Right atrium auricular region (tissue), 2 donors: Measurements from ENCODE around the gene ACOX1. TPM values are rescaled to one million over a fixed set of nuclear protein-coding genes. Genes with fewer than 3 reads are reported as not detected.

Source experiments
- DNase-seq: peaks from one replicate; pipeline ENCODE4 v3.0.0-alpha.2; 2019; ENCODE audit warnings: low spot score
- H3K27ac ChIP-seq, 2 donors: fragments of 200-600 bp; sonication (generic); 1 replicate in 1 of 2; 2 replicates in 1 of 2; pipeline ENCODE4 v1.5.1; 2016 to 2019
- H3K27me3 ChIP-seq, 2 donors: fragments of 200-600 bp; sonication (generic); one replicate each; pipeline versions ENCODE4 v1.5.1 to v1.6.0; 2017 to 2019
- H3K36me3 ChIP-seq: fragments of 200-600 bp; sonication (generic); one replicate; pipeline ENCODE4 v1.5.1; 2016
- H3K4me1 ChIP-seq, 2 donors: fragments of 200-600 bp; sonication (generic); one replicate each; pipeline versions ENCODE4 v1.5.1 to v1.6.0; 2017 to 2019
- H3K4me3 ChIP-seq, 2 donors: fragments of 200-600 bp; sonication (generic); 1 replicate in 1 of 2; 2 replicates in 1 of 2; pipeline ENCODE4 v1.5.1; 2017 to 2019; ENCODE audit warnings: mild to moderate bottlenecking in 1 of 2, moderate library complexity in 1 of 2
- H3K9me3 ChIP-seq, 2 donors: fragments of 200-600 bp; sonication (generic); one replicate each; pipeline ENCODE4 v1.5.1; 2019
- CTCF ChIP-seq, 2 donors: fragments of 200-600 bp; sonication (generic); IDR thresholded peaks; one replicate each; pipeline ENCODE4 v1.5.1; 2019; ENCODE audit warnings: antibody characterized with exemption in 2 of 2
- total RNA-seq, 2 donors: library from RNA; depleted of rRNA; stranded (reverse); fragments of >200 nt; gene quantifications; one replicate each; pipeline ENCODE4 v1.1.0, GENCODE V29; 2016

ACOX1 gene
- total RNA-seq, 2 donors from 2014 or later = 49.6 to 67.4 TPM

- Histone ChIP-seq H3K36me3 (no peaks in the 10 kb centered on the region), H3K4me3 (no peak overlapping the region), H3K4me1 (no peaks in the 10 kb centered on the region), H3K9me3 (no peaks in the 10 kb centered on the region), H3K27ac (no peak overlapping the region), H3K27me3 (no peaks in the 10 kb centered on the region)
- TF ChIP-seq CTCF (IDR thresholded peaks at IDR 0.05) = no peak
- no peak for DNase-seq
Observed at GRCh38 chr17:76018340-76018680, 39.3 kb upstream of the ACOX1 start.

- no peak for DNase-seq
- TF ChIP-seq CTCF (IDR thresholded peaks at IDR 0.05) = no peak
- Histone ChIP-seq H3K36me3 (no peaks in the 10 kb centered on the region), H3K27me3 (no peaks in the 10 kb centered on the region), H3K4me3 (no peak overlapping the region), H3K9me3 (no peaks in the 10 kb centered on the region), H3K4me1 (no peaks in the 10 kb centered on the region), H3K27ac (no peak overlapping the region)
Observed at GRCh38 chr17:76017481-76018339, 38.7 kb upstream of the ACOX1 start.

- Histone ChIP-seq H3K4me3 (no peak overlapping the region), H3K4me1 (no peaks in the 10 kb centered on the region), H3K9me3 (no peaks in the 10 kb centered on the region), H3K36me3 (no peaks in the 10 kb centered on the region), H3K27me3 (no peaks in the 10 kb centered on the region), H3K27ac (no peak overlapping the region)
- DNase-seq = no peak
- TF ChIP-seq CTCF (IDR thresholded peaks at IDR 0.05) = no peak
Observed at GRCh38 chr17:76014925-76015261, 35.9 kb upstream of the ACOX1 start.

GRCh38 chr17:76014100-76014924 is 35.3 kb upstream of the ACOX1 start:
- H3K36me3 ChIP-seq = no peaks in the 10 kb centered on the region
- peak; percentile 96 to 99 for TF ChIP-seq CTCF (IDR thresholded peaks at IDR 0.05)
- DNase-seq = no peak
- no peaks in the 10 kb centered on the region for H3K4me1 ChIP-seq
- no peaks in the 10 kb centered on the region for H3K9me3 ChIP-seq
- no peaks in the 10 kb centered on the region for H3K27me3 ChIP-seq
- no peak overlapping the region for H3K27ac ChIP-seq
- no peak overlapping the region for H3K4me3 ChIP-seq

GRCh38 chr17:76013377-76013932 is 34.5 kb upstream of the ACOX1 start:
- Histone ChIP-seq H3K4me3 (no peak overlapping the region), H3K9me3 (no peaks in the 10 kb centered on the region), H3K36me3 (no peaks in the 10 kb centered on the region), H3K27me3 (no peaks in the 10 kb centered on the region), H3K27ac (no peak overlapping the region), H3K4me1 (no peaks in the 10 kb centered on the region)
- no peak for DNase-seq
- TF ChIP-seq CTCF (IDR thresholded peaks at IDR 0.05) = no peak
